Muscle of leg (tissue), 16 donors: Measurements from ENCODE around the gene TSEN34. TPM values are rescaled to one million over a fixed set of nuclear protein-coding genes. Genes with fewer than 3 reads are reported as not detected.

Experiments used
- DNase-seq: peaks from one replicate; pipeline ENCODE4 v3.0.0; 2013
- H3K27ac ChIP-seq: one replicate; pipeline ENCODE4 v1.5.1; 2013; ENCODE audit warnings: mild to moderate bottlenecking, low read length, control low read depth
- H3K27me3 ChIP-seq: one replicate; pipeline ENCODE4 v1.6.1; 2013; ENCODE audit warnings: low read length; ENCODE audit not compliant: control insufficient read depth, insufficient read depth
- H3K36me3 ChIP-seq: one replicate; pipeline ENCODE4 v1.6.1; 2013; ENCODE audit warnings: low read length; ENCODE audit not compliant: control insufficient read depth, insufficient read depth
- H3K4me1 ChIP-seq: one replicate; pipeline ENCODE4 v1.6.1; 2013; ENCODE audit warnings: low read length; ENCODE audit not compliant: control insufficient read depth, insufficient read depth
- H3K4me3 ChIP-seq: one replicate; pipeline ENCODE4 v1.5.1; 2013; ENCODE audit warnings: low read length, control low read depth
- H3K9me3 ChIP-seq: replicated peaks from 2 replicates; pipeline ENCODE4 v1.6.1; 2013; ENCODE audit warnings: low read depth, low read length; ENCODE audit not compliant: control insufficient read depth
- WGBS: methylation state at CpG from one replicate; pipeline ENCODE4 v1.1.5; 2013; ENCODE audit warnings: missing lambda C conversion rate; ENCODE audit not compliant: insufficient coverage; 5-methylcytosine and 5-hydroxymethylcytosine counted together
- long read RNA-seq, 11 donors: transcript quantifications; one replicate each; lab custom pipeline, GENCODE V29; 2026
- polyA plus RNA-seq, 8 donors: library from polyadenylated mRNA; unstranded; fragments of 120-200 nt; gene quantifications; one replicate each; pipeline versions ENCODE4 v1.2.1 to v1.2.3, GENCODE V29; 2013; ENCODE audit warnings: inconsistent platforms in 1 of 8, low replicate concordance in 1 of 8; ENCODE audit not compliant: insufficient read length in 8 of 8, insufficient read depth in 1 of 8
- total RNA-seq: library from RNA; stranded (reverse); fragments of 120-200 nt; gene quantifications from one replicate; pipeline ENCODE4 v1.2.4, GENCODE V29; 2013

Gene TSEN34
- total RNA-seq, result 25.8 TPM
- 10 to 100 TPM; 28.0 to 42.8 (median 36.3) TPM for polyA plus RNA-seq
- long read RNA-seq, donor 1, partial matches to known transcripts, result 0 of 6 reads
- long read RNA-seq, donor 1, other reads (novel, unspliced or antisense), result 0 of 6 reads
- long read RNA-seq, donor 2, partial matches to known transcripts, result 0 of 1 reads
- long read RNA-seq, donor 2, other reads (novel, unspliced or antisense), result 0 of 1 reads
- long read RNA-seq, donor 3, transcript TSEN34-203 (4 exons, 1,349 nt), result major isoform, 13 of 22 reads
- long read RNA-seq, donor 3, partial matches to known transcripts, result 0 of 22 reads
- long read RNA-seq, donor 3, other reads (novel, unspliced or antisense), result 0 of 22 reads
- long read RNA-seq, donor 4, transcript TSEN34-203 (4 exons, 1,349 nt), result major isoform, 11 of 17 reads
- long read RNA-seq, donor 4, transcript TSEN34-201 (5 exons, 2,294 nt), result minor isoform, 6 of 17 reads
- long read RNA-seq, donor 4, partial matches to known transcripts, result 0 of 17 reads
- long read RNA-seq, donor 4, other reads (novel, unspliced or antisense), result 0 of 17 reads
- long read RNA-seq, donor 5, transcript TSEN34-201 (5 exons, 2,294 nt), result minor isoform, 17 of 58 reads
- long read RNA-seq, donor 5, transcript TSEN34-203 (4 exons, 1,349 nt), result major isoform, 35 of 58 reads
- long read RNA-seq, donor 5, partial matches to known transcripts, result 0 of 58 reads
- long read RNA-seq, donor 5, other reads (novel, unspliced or antisense), result 0 of 58 reads
- long read RNA-seq, donor 6, transcript TSEN34-203 (4 exons, 1,349 nt), result major isoform, 24 of 48 reads
- long read RNA-seq, donor 6, transcript TSEN34-201 (5 exons, 2,294 nt), result minor isoform, 20 of 48 reads
- long read RNA-seq, donor 6, partial matches to known transcripts, result 0 of 48 reads
- long read RNA-seq, donor 6, other reads (novel, unspliced or antisense), result 0 of 48 reads
- long read RNA-seq, donor 7, transcript TSEN34-203 (4 exons, 1,349 nt), result major isoform, 9 of 25 reads
- long read RNA-seq, donor 7, partial matches to known transcripts, result 10 of 25 reads
- long read RNA-seq, donor 7, other reads (novel, unspliced or antisense), result 0 of 25 reads
- long read RNA-seq, donor 8, transcript TSEN34-203 (4 exons, 1,349 nt), result major isoform, 10 of 23 reads
- long read RNA-seq, donor 8, partial matches to known transcripts, result 10 of 23 reads
- long read RNA-seq, donor 8, other reads (novel, unspliced or antisense), result 0 of 23 reads
- long read RNA-seq, donor 9, transcript TSEN34-201 (5 exons, 2,294 nt), result minor isoform, 9 of 27 reads
- long read RNA-seq, donor 9, transcript TSEN34-203 (4 exons, 1,349 nt), result major isoform, 10 of 27 reads
- long read RNA-seq, donor 9, partial matches to known transcripts, result 8 of 27 reads
- long read RNA-seq, donor 9, other reads (novel, unspliced or antisense), result 0 of 27 reads
- long read RNA-seq, donor 10, transcript TSEN34-203 (4 exons, 1,349 nt), result major isoform, 12 of 22 reads
- long read RNA-seq, donor 10, transcript TSEN34-201 (5 exons, 2,294 nt), result minor isoform, 9 of 22 reads
- long read RNA-seq, donor 10, partial matches to known transcripts, result 0 of 22 reads
- long read RNA-seq, donor 10, other reads (novel, unspliced or antisense), result 0 of 22 reads
- long read RNA-seq, donor 11, transcript TSEN34-203 (4 exons, 1,349 nt), result major isoform, 19 of 32 reads
- long read RNA-seq, donor 11, transcript TSEN34-201 (5 exons, 2,294 nt), result minor isoform, 7 of 32 reads
- long read RNA-seq, donor 11, partial matches to known transcripts, result 6 of 32 reads
- long read RNA-seq, donor 11, other reads (novel, unspliced or antisense), result 0 of 32 reads

GRCh38 chr19:54191011-54191810, at the start of gene TSEN34:
TSS of gene TSEN34 (plus strand) at chr19:54191308. CDS start at chr19:54191365, 57 bp downstream.
- Histone ChIP-seq H3K27ac (peak within 1 kb of the TSS; percentile 100), H3K4me3 (peak within 1 kb of the TSS; percentile 76), H3K36me3 (peaks cover 32% of the 10 kb centered on the region), H3K27me3 (no peaks in the 10 kb centered on the region), H3K4me1 (peaks cover 21% of the 10 kb centered on the region), H3K9me3 (no peaks in the 10 kb centered on the region)
- under 1% methylated on average over 71 of the region's 77 CpGs for WGBS
- peak; percentile 94 for DNase-seq

GRCh38 chr19:54141356-54141755, 49.8 kb upstream of the TSEN34 start:
- no CpG with 5 or more reads among the region's 3 CpGs for WGBS
- peaks cover 68% of the 10 kb centered on the region for H3K36me3 ChIP-seq
- H3K27me3 ChIP-seq, result no peaks in the 10 kb centered on the region
- H3K4me3 ChIP-seq, result no peak overlapping the region
- no peak for DNase-seq
- H3K4me1 ChIP-seq, result peaks cover 16% of the 10 kb centered on the region
- no peak overlapping the region for H3K27ac ChIP-seq
- H3K9me3 ChIP-seq, result no peaks in the 10 kb centered on the region

DNA sequence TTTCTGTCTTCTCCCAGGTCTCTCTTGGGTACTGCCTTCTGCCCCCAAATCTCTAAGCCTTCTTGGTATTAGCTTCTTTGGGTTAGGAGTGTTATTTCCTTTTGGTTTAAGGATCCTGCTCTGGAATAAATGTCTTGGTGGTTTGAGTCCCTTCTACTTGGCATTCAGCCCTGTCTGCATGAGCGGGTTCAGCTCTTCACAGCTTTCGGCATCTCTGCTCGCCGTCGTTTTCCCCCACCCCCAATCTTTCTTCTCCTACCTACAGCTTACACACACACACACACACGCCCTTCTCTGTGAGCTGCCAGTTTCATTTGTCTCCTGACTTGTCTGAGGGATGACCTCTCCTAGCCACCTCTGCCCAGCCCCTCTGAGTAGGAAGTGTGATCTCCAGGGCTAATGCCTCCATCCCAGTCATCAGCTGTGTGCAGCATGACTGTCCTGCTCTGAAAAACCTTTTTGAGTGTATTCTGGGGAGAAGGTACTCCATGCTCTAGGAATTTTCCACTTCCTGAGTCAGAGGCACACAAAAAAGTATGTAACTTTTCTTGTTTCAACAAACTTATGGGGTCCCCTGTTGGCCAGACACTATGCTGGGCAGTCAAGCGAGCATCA, 48.8 kb upstream of the TSEN34 start:
- H3K9me3 ChIP-seq, result no peaks in the 10 kb centered on the region
- H3K36me3 ChIP-seq, result peaks cover 77% of the 10 kb centered on the region
- no peak overlapping the region for H3K27ac ChIP-seq
- H3K4me3 ChIP-seq, result no peak overlapping the region
- H3K27me3 ChIP-seq, result no peaks in the 10 kb centered on the region
- H3K4me1 ChIP-seq, result peaks cover 13% of the 10 kb centered on the region
- no peak for DNase-seq
- 84% methylated on average over 2 of the region's 7 CpGs for WGBS

DNA sequence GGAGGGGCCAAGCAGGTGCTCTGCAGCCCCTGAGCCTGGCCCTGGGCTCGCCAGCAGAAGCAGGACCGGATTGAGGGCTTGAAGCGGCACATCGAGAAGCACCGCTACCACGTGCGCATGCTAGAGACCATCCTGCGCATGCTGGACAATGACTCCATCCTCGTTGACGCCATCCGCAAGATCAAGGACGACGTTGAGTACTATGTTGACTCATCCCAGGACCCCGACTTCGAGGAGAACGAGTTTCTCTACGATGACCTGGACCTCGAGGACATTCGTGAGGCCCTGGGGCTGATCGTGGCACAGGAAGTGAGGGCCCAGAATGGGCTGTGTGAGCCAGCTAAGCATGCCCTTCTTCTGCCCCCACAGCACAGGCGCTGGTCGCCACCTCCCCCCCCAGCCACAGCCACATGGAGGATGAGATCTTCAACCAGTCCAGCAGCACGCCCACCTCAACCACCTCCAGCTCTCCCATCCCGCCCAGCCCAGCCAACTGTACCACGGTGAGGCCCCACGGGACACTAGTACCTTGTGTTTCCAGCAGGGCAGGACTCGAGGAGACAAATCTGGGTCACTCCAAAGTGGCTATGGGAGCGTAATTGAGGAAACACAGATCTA, 45.5 kb upstream of the TSEN34 start:
- DNase-seq, result no peak
- H3K36me3 ChIP-seq, result peaks cover 99% of the 10 kb centered on the region
- H3K9me3 ChIP-seq, result no peaks in the 10 kb centered on the region
- H3K4me3 ChIP-seq, result no peak overlapping the region
- no peaks in the 10 kb centered on the region for H3K4me1 ChIP-seq
- H3K27me3 ChIP-seq, result no peaks in the 10 kb centered on the region
- WGBS, result 93% methylated on average over 28 of the region's 28 CpGs
- no peak overlapping the region for H3K27ac ChIP-seq

- peaks cover 98% of the 10 kb centered on the region for H3K36me3 ChIP-seq
- H3K9me3 ChIP-seq, result no peaks in the 10 kb centered on the region
Observed at GRCh38 chr19:54147676-54148075, 43.4 kb upstream of the TSEN34 start.

GRCh38 chr19:54148158-54148557, 43.0 kb upstream of the TSEN34 start:
- Histone ChIP-seq H3K4me1 (no peaks in the 10 kb centered on the region), H3K36me3 (peaks cover 98% of the 10 kb centered on the region), H3K4me3 (no peak overlapping the region), H3K27ac (no peak overlapping the region), H3K27me3 (no peaks in the 10 kb centered on the region), H3K9me3 (no peaks in the 10 kb centered on the region)
- no peak for DNase-seq
- 81% methylated on average over 12 of the region's 19 CpGs for WGBS

More at GRCh38 chr19:54147676-54148075, 43.4 kb upstream of the TSEN34 start:
- no peak for DNase-seq
- Histone ChIP-seq H3K4me1 (no peaks in the 10 kb centered on the region), H3K27me3 (no peaks in the 10 kb centered on the region), H3K4me3 (no peak overlapping the region), H3K27ac (no peak overlapping the region)
- 67% methylated on average over 1 of the region's 3 CpGs for WGBS

GRCh38 chr19:54149021-54149812, 41.9 kb upstream of the TSEN34 start:
- 88% methylated on average over 11 of the region's 12 CpGs for WGBS
- H3K9me3 ChIP-seq, result no peaks in the 10 kb centered on the region
- DNase-seq, result no peak
- peak overlapping the region; percentile 29 for H3K27ac ChIP-seq
- no peaks in the 10 kb centered on the region for H3K27me3 ChIP-seq
- H3K4me3 ChIP-seq, result no peak overlapping the region
- peaks cover 98% of the 10 kb centered on the region for H3K36me3 ChIP-seq
- no peaks in the 10 kb centered on the region for H3K4me1 ChIP-seq
